Neuronal stem cell (in vitro differentiated cells): Measurements from ENCODE around the gene TTC28.
"Not testable (repeated sequence)": the region's sequence is repeated elsewhere in the genome, so short reads cannot be mapped to it uniquely, and the experiment has no call there.

Source experiments
- DNase-seq: peaks from one replicate; pipeline ENCODE4 v3.0.0-alpha.2; 2013; ENCODE audit warnings: low spot score
- H2AFZ ChIP-seq: one replicate; pipeline ENCODE4 v1.6.1; 2013; ENCODE audit warnings: mild to moderate bottlenecking, low read length, inconsistent platforms
- H2AK5ac ChIP-seq: 2 replicates; pipeline ENCODE4 v1.6.1; 2013; ENCODE audit warnings: low read depth, mild to moderate bottlenecking, inconsistent platforms, low read length, moderate library complexity, mixed read lengths
- H2BK120ac ChIP-seq: 2 replicates; pipeline ENCODE4 v1.6.1; 2013; ENCODE audit warnings: low read depth, mild to moderate bottlenecking, inconsistent platforms, low read length, moderate library complexity, mixed read lengths
- H2BK12ac ChIP-seq: one replicate; pipeline ENCODE4 v1.6.1; 2013; ENCODE audit warnings: low read length, inconsistent platforms
- H2BK15ac ChIP-seq: 2 replicates; pipeline ENCODE4 v1.6.1; 2013; ENCODE audit warnings: mild to moderate bottlenecking, low read length, inconsistent platforms, mixed read lengths
- H2BK5ac ChIP-seq: one replicate; pipeline ENCODE4 v1.6.1; 2013; ENCODE audit warnings: inconsistent platforms, mild to moderate bottlenecking, low read length, moderate library complexity
- H3K14ac ChIP-seq: one replicate; pipeline ENCODE4 v1.6.1; 2013; ENCODE audit warnings: low read length, inconsistent platforms
- H3K18ac ChIP-seq: 2 replicates; pipeline ENCODE4 v1.6.1; 2013; ENCODE audit warnings: low read length, inconsistent platforms
- H3K23ac ChIP-seq: 2 replicates; pipeline ENCODE4 v1.6.1; 2013; ENCODE audit warnings: low read depth, mild to moderate bottlenecking, mixed read lengths, low read length, inconsistent platforms; ENCODE audit not compliant: poor library complexity
- H3K27ac ChIP-seq: replicated peaks from 3 replicates; pipeline ENCODE4 v1.5.1; 2013; ENCODE audit warnings: low read length, inconsistent platforms
- H3K27me3 ChIP-seq, 3 experiments: 2 replicates each; pipeline ENCODE4 v1.6.1; 2013; ENCODE audit warnings: low read length in 3 of 3, mild to moderate bottlenecking in 2 of 3, inconsistent platforms in 1 of 3, low read depth in 1 of 3, mixed read lengths in 1 of 3, moderate library complexity in 1 of 3; ENCODE audit not compliant: control insufficient read depth in 3 of 3, insufficient read depth in 3 of 3
- H3K36me3 ChIP-seq, 2 donors: replicated peaks in 1 of 2; 2 replicates each; pipeline ENCODE4 v1.6.1; 2013; ENCODE audit warnings: low read length in 2 of 2; ENCODE audit not compliant: control insufficient read depth in 2 of 2, insufficient read depth in 2 of 2
- H3K4ac ChIP-seq: 2 replicates; pipeline ENCODE4 v1.6.1; 2013; ENCODE audit warnings: inconsistent platforms, mild to moderate bottlenecking, low read length, moderate library complexity
- H3K4me1 ChIP-seq, 2 donors: 1 replicate in 1 of 2; 2 replicates in 1 of 2; pipeline ENCODE4 v1.6.1; 2013; ENCODE audit warnings: low read length in 2 of 2, low read depth in 1 of 2; ENCODE audit not compliant: control insufficient read depth in 2 of 2, insufficient read depth in 1 of 2
- H3K4me2 ChIP-seq: one replicate; pipeline ENCODE4 v1.6.1; 2013; ENCODE audit warnings: mild to moderate bottlenecking, low read length, inconsistent platforms; ENCODE audit not compliant: insufficient read depth, poor library complexity, severe bottlenecking
- H3K4me3 ChIP-seq, 2 donors: 2 replicates each; pipeline ENCODE4 v1.5.1; 2013; ENCODE audit warnings: low read length in 2 of 2, mild to moderate bottlenecking in 2 of 2, inconsistent platforms in 1 of 2, moderate library complexity in 1 of 2
- H3K79me1 ChIP-seq: one replicate; pipeline ENCODE4 v1.6.1; 2013; ENCODE audit warnings: low read depth, mild to moderate bottlenecking, inconsistent platforms, low read length, moderate library complexity
- H3K9ac ChIP-seq: one replicate; pipeline ENCODE4 v1.6.1; 2013; ENCODE audit warnings: mild to moderate bottlenecking, low read depth, low read length, inconsistent platforms; ENCODE audit not compliant: poor library complexity
- H3K9me3 ChIP-seq, 2 donors: replicated peaks in 1 of 2; 2 replicates each; pipeline versions ENCODE3 to v1.6.1; 2013; ENCODE audit warnings: low read length in 2 of 2, mild to moderate bottlenecking in 2 of 2, inconsistent platforms in 1 of 2, low read depth in 1 of 2, mixed read lengths in 1 of 2, moderate library complexity in 1 of 2; ENCODE audit not compliant: control insufficient read depth in 2 of 2, insufficient read depth in 1 of 2
- H4K8ac ChIP-seq: one replicate; pipeline ENCODE4 v1.6.1; 2013; ENCODE audit warnings: low read depth, mild to moderate bottlenecking, inconsistent platforms, low read length, moderate library complexity
- H4K91ac ChIP-seq: one replicate; pipeline ENCODE4 v1.6.1; 2013; ENCODE audit warnings: low read length, low read depth, mild to moderate bottlenecking, inconsistent platforms; ENCODE audit not compliant: poor library complexity
- WGBS, 2 donors: extraction: QIAGEN DNeasy Blood & Tissue Kit; methylation state at CpG; one replicate each; pipeline ENCODE4 v1.1.7; 2013; ENCODE audit warnings: missing lambda C conversion rate in 2 of 2, mixed read lengths in 1 of 2; ENCODE audit not compliant: insufficient read length in 2 of 2, insufficient replicate concordance in 1 of 2; ENCODE audit errors: extremely low coverage in 2 of 2; 5-methylcytosine and 5-hydroxymethylcytosine counted together

The TTC28 gene

GRCh38 chr22:28463408-28463807 is 216.2 kb downstream of the TTC28 start:
- not testable (repeated sequence) for H2BK120ac ChIP-seq, H3K18ac ChIP-seq, H3K4me2 ChIP-seq, H3K27ac ChIP-seq, H3K4me3 ChIP-seq, H3K27me3 ChIP-seq, H3K9me3 ChIP-seq, H2BK12ac ChIP-seq, H3K14ac ChIP-seq, H3K4me1 ChIP-seq, H2AK5ac ChIP-seq, H3K9ac ChIP-seq, DNase-seq, H3K36me3 ChIP-seq, H3K4ac ChIP-seq, H3K23ac ChIP-seq, H4K91ac ChIP-seq, H4K8ac ChIP-seq, H2BK5ac ChIP-seq, H3K79me1 ChIP-seq, H2AFZ ChIP-seq, H2BK15ac ChIP-seq
- WGBS, 2 donors, result no CpG with 5 or more reads among the region's 1 CpG

- Histone ChIP-seq H3K27me3 (no peaks in the 10 kb centered on the region), H3K79me1 (no peaks in the 10 kb centered on the region), H2BK5ac (no peak overlapping the region), H3K4ac (no peak overlapping the region), H2BK120ac (no peak overlapping the region), H3K18ac (no peak overlapping the region), H3K9me3 (no peaks in the 10 kb centered on the region), H2BK15ac (no peak overlapping the region), H3K4me2 (no peak overlapping the region), H3K4me1 (no peaks in the 10 kb centered on the region), H2AFZ (no peak overlapping the region), H3K36me3 (no peaks in the 10 kb centered on the region), H4K91ac (no peak overlapping the region), H3K23ac (no peak overlapping the region), H3K4me3 (no peak overlapping the region), H3K9ac (no peak overlapping the region), H3K14ac (no peak overlapping the region), H2AK5ac (no peak overlapping the region), H3K27ac (no peak overlapping the region), H4K8ac (no peak overlapping the region), H2BK12ac (no peak overlapping the region)
- no CpG with 5 or more reads among the region's 2 CpGs for WGBS, 2 donors
- no peak for DNase-seq
These were observed 216.7 kb downstream of the TTC28 start for GRCh38 chr22:28462901-28463300.

GRCh38 chr22:28462041-28462440 is 217.6 kb downstream of the TTC28 start:
- H3K9me3 ChIP-seq, result no peaks in the 10 kb centered on the region
- no peaks in the 10 kb centered on the region for H3K36me3 ChIP-seq
- H3K27me3 ChIP-seq, result no peaks in the 10 kb centered on the region
- no peak overlapping the region for H2BK12ac ChIP-seq
- no peak overlapping the region for H2AFZ ChIP-seq
- no peak overlapping the region for H3K4me3 ChIP-seq
- no peak overlapping the region for H4K91ac ChIP-seq
- H2BK5ac ChIP-seq, result no peak overlapping the region
- no CpG with 5 or more reads among the region's 1 CpG for WGBS, 2 donors
- no peak overlapping the region for H3K23ac ChIP-seq
- no peak for DNase-seq
- H4K8ac ChIP-seq, result no peak overlapping the region
- no peaks in the 10 kb centered on the region for H3K4me1 ChIP-seq
- H2BK120ac ChIP-seq, result no peak overlapping the region
- no peak overlapping the region for H2BK15ac ChIP-seq
- no peak overlapping the region for H3K9ac ChIP-seq
- H3K18ac ChIP-seq, result no peak overlapping the region
- H3K4ac ChIP-seq, result no peak overlapping the region
- H3K4me2 ChIP-seq, result no peak overlapping the region
- H2AK5ac ChIP-seq, result no peak overlapping the region
- no peak overlapping the region for H3K14ac ChIP-seq
- H3K27ac ChIP-seq, result no peak overlapping the region
- no peaks in the 10 kb centered on the region for H3K79me1 ChIP-seq

- H3K4me2 ChIP-seq, result no peak overlapping the region
These were observed 225.1 kb downstream of the TTC28 start for GRCh38 chr22:28454431-28455064.

More at GRCh38 chr22:28454431-28455064, 225.1 kb downstream of the TTC28 start:
- H2BK120ac ChIP-seq, result no peak overlapping the region
- no peak overlapping the region for H3K4me3 ChIP-seq
- H3K4ac ChIP-seq, result no peak overlapping the region
- H3K18ac ChIP-seq, result no peak overlapping the region
- H3K9ac ChIP-seq, result no peak overlapping the region
- peaks cover 0 to 5% of the 10 kb centered on the region in 2 donors for H3K9me3 ChIP-seq
- no peaks in the 10 kb centered on the region for H3K79me1 ChIP-seq
- DNase-seq, result no peak
- no peak overlapping the region for H3K23ac ChIP-seq
- no peaks in the 10 kb centered on the region for H3K27me3 ChIP-seq
- no peaks in the 10 kb centered on the region for H3K36me3 ChIP-seq
- WGBS, 2 donors, result no CpG with 5 or more reads among the region's 1 CpG
- no peak overlapping the region for H2AK5ac ChIP-seq
- no peak overlapping the region for H2BK5ac ChIP-seq
- H2AFZ ChIP-seq, result no peak overlapping the region
- H2BK12ac ChIP-seq, result no peak overlapping the region
- no peak overlapping the region for H2BK15ac ChIP-seq
- no peak overlapping the region for H4K8ac ChIP-seq
- no peak overlapping the region for H3K27ac ChIP-seq
- H4K91ac ChIP-seq, result no peak overlapping the region
- H3K4me1 ChIP-seq, result peaks cover 2 to 4% of the 10 kb centered on the region in 2 donors
- no peak overlapping the region for H3K14ac ChIP-seq
